ENCODE measurements around the gene IL17RC. TPM values are rescaled to one million over a fixed set of nuclear protein-coding genes. Genes with fewer than 3 reads are reported as not detected.

Gene IL17RC
- total and polyA plus RNA-seq, 2 of the 8 experiments (the other 6 are each of a cell fraction or from before 2014, with no cell fraction given), result 11.8 to 13.0 TPM

DNA sequence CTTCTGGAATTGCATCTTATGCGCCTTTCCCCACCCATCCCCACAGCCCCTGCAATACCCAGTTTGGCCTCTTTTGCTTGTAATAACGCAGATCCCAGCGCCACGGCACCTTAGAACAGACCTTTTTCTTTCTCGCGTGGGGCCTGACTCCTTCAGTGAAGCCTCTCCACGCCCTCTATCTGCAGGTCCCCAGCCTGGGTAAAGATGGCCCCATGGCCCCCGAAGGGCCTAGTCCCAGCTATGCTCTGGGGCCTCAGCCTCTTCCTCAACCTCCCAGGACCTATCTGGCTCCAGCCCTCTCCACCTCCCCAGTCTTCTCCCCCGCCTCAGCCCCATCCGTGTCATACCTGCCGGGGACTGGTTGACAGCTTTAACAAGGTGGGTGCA lies 17.3 kb downstream of the IL17RC start:
- Histone ChIP-seq H3K56ac (replicated peaks; ENCODE audit: insufficient read length, low read depth, low read length) (peak overlapping the region; percentile 14), H2BK15ac (ENCODE audit: low read length) (no peak overlapping the region), H4K91ac (replicated peaks; ENCODE audit: insufficient read length, low read length) (no peak overlapping the region), H3K36me3 (ENCODE audit: control insufficient read depth in 2 of 4, insufficient read depth in 4 of 4, low read length in 3 of 4) (no peaks in the 10 kb centered on the region), H2BK12ac (ENCODE audit: low read depth, low read length) (no peak overlapping the region; the same call in 1 of the 2 replicates), H3K18ac (ENCODE audit: extremely low read depth, low read length) (peak overlapping the region; percentile 32; the same call in 1 of the 2 replicates), H3K27ac (ENCODE audit: low read depth, low read length) (no peak overlapping the region), H2BK20ac (ENCODE audit: low read length) (no peak overlapping the region), H3K9ac (replicated peaks in 1 of 4; ENCODE audit: extremely low read depth in 1 of 4, low read depth in 3 of 4, low read length in 3 of 4) (peak overlapping the region in 3 of 4 experiments; percentile 69 to 82 (median 78); a peak in 4 of 7 replicates), H3K27me3 (replicated peaks in 1 of 4; ENCODE audit: control insufficient read depth in 3 of 4, extremely low read depth in 1 of 4, insufficient read depth in 3 of 4, low read length in 3 of 4) (peaks cover 0 to 3% (median 0%) of the 10 kb centered on the region in 4 experiments; a peak in 1 of 7 replicates), H3K79me1 (ENCODE audit: low read depth, low read length) (no peaks in the 10 kb centered on the region), H3K79me2 (ENCODE audit: control insufficient read depth in 1 of 2, insufficient read depth in 2 of 2, low read length in 2 of 2) (no peaks in the 10 kb centered on the region), H2BK120ac (replicated peaks; ENCODE audit: low read depth, low read length) (no peak overlapping the region), H4K5ac (ENCODE audit: insufficient read length, low read depth, low read length) (no peak overlapping the region), H3K23me2 (ENCODE audit: low read depth, low read length) (peaks cover 13% of the 10 kb centered on the region; the same call in 1 of the 2 replicates), H4K20me1 (replicated peaks in 1 of 2; ENCODE audit: control insufficient read depth in 1 of 2, insufficient read depth in 2 of 2, low read length in 2 of 2) (no peaks in the 10 kb centered on the region), H3K9me3 (ENCODE audit: insufficient read depth in 2 of 2, low read depth in 1 of 2, low read length in 1 of 2) (no peaks in the 10 kb centered on the region), H2AFZ (ENCODE audit: low read length) (0 out of 2 replicates have a peak overlapping the region, but pooled peaks have one; percentile 79), H3K4me3 (ENCODE audit: extremely low read depth in 1 of 4, insufficient read depth in 2 of 4, low read depth in 3 of 4, low read length in 4 of 4) (peak overlapping the region; percentile 62 to 78 (median 68); a peak in 7 of 8 replicates), H4K8ac (ENCODE audit: extremely low read depth, insufficient read depth, low read length) (no peak overlapping the region; the same call in none of the 2 replicates), H3K4me2 (ENCODE audit: insufficient read depth in 1 of 2, low read depth in 2 of 2, low read length in 2 of 2) (peak overlapping the region; percentile 77 to 90), H3K4me1 (replicated peaks in 1 of 4; ENCODE audit: control insufficient read depth in 3 of 4, insufficient read depth in 4 of 4, low read length in 3 of 4) (peaks cover 0 to 10% (median 5%) of the 10 kb centered on the region in 4 experiments; a peak in 6 of 7 replicates), H3K23ac (ENCODE audit: insufficient read length) (no peak overlapping the region), H2BK5ac (ENCODE audit: low read depth, low read length) (peak overlapping the region; percentile 75), H2AK5ac (ENCODE audit: low read depth, low read length) (no peak overlapping the region), H3K14ac (ENCODE audit: insufficient read length) (no peak overlapping the region), H3K4ac (replicated peaks; ENCODE audit: insufficient read length, low read depth, low read length) (no peak overlapping the region)
- no peak for FAIRE-seq
- TF ChIP-seq RFX5 (IDR thresholded peaks at IDR 0.05; ENCODE audit: borderline replicate concordance, low read depth, low read length), result no peak
- TF ChIP-seq, protein P1, sequence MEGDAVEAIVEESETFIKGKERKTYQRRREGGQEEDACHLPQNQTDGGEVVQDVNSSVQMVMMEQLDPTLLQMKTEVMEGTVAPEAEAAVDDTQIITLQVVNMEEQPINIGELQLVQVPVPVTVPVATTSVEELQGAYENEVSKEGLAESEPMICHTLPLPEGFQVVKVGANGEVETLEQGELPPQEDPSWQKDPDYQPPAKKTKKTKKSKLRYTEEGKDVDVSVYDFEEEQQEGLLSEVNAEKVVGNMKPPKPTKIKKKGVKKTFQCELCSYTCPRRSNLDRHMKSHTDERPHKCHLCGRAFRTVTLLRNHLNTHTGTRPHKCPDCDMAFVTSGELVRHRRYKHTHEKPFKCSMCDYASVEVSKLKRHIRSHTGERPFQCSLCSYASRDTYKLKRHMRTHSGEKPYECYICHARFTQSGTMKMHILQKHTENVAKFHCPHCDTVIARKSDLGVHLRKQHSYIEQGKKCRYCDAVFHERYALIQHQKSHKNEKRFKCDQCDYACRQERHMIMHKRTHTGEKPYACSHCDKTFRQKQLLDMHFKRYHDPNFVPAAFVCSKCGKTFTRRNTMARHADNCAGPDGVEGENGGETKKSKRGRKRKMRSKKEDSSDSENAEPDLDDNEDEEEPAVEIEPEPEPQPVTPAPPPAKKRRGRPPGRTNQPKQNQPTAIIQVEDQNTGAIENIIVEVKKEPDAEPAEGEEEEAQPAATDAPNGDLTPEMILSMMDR (IDR thresholded peaks at IDR 0.05; ENCODE audit: control extremely low read depth in 1 of 3, insufficient read depth in 1 of 3, low read depth in 1 of 3, low read length in 3 of 3), result peak in 1 of 3 experiments; percentile 18; a peak in 1 of 4 replicates
- no peak for TF ChIP-seq CREB1 (IDR thresholded peaks at IDR 0.05)
- no peak for TF ChIP-seq CTBP2 (IDR thresholded peaks at IDR 0.05; ENCODE audit: borderline replicate concordance, insufficient read depth, insufficient read length, low read length)
- TF ChIP-seq SRF (IDR thresholded peaks at IDR 0.05; ENCODE audit: low read depth, low read length), result no peak
- no peak for TF ChIP-seq CEBPB (IDR thresholded peaks at IDR 0.05; ENCODE audit: low read depth, low read length)
- ChIA-PET CTCF (ENCODE audit: partially characterized antibody) (interaction anchor here (0.7 to 7.5 kb wide), 12 partner anchors 8 to 93 kb away, joined by 3 to 86 read pairs (median 4); partner anchors contain the start of genes EMC3, IL17RC and PRRT3), POLR2A (ENCODE audit: partially characterized antibody) (interaction anchor here (0.5 to 5.9 kb wide), 9 partner anchors 8 to 90 kb away, joined by 3 to 43 read pairs (median 4); partner anchors contain the start of gene RPUSD3)
- no peak for DNase-seq (ENCODE audit: low read depth in 1 of 2, low spot score in 2 of 2)
- WGBS, 2 experiments (ENCODE audit: extremely low coverage in 1 of 2, insufficient coverage in 1 of 2, insufficient read length in 1 of 2, insufficient replicate concordance in 2 of 2, low coverage in 1 of 2, low lambda C conversion rate in 2 of 2, missing lambda C conversion rate in 1 of 2), result 51% methylated on average over 11 of the region's 11 CpGs; no CpG with 5 or more reads in 1 of the 2 experiments
